IPS-15b (cell line): ENCODE measurements around the gene GALE.
"Not testable (repeated sequence)": the region's sequence is repeated elsewhere in the genome, so short reads cannot be mapped to it uniquely, and the experiment has no call there.

Experiments used
- H3K27me3 ChIP-seq: one replicate; pipeline ENCODE4 v1.6.1; 2013; ENCODE audit warnings: low read length; ENCODE audit not compliant: control insufficient read depth, insufficient read depth
- H3K36me3 ChIP-seq: one replicate; pipeline ENCODE4 v1.6.1; 2013; ENCODE audit warnings: low read length; ENCODE audit not compliant: control insufficient read depth, insufficient read depth
- H3K4me1 ChIP-seq: one replicate; pipeline ENCODE4 v1.6.1; 2013; ENCODE audit warnings: mild to moderate bottlenecking, low read length; ENCODE audit not compliant: control insufficient read depth, insufficient read depth
- H3K4me3 ChIP-seq: one replicate; pipeline ENCODE4 v1.5.1; 2013; ENCODE audit warnings: low read depth, low read length
- H3K9ac ChIP-seq: one replicate; pipeline ENCODE4 v1.6.1; 2013; ENCODE audit warnings: low read depth, mild to moderate bottlenecking, low read length
- H3K9me3 ChIP-seq: one replicate; pipeline ENCODE4 v1.6.1; 2013; ENCODE audit warnings: mild to moderate bottlenecking, low read length; ENCODE audit not compliant: control insufficient read depth, insufficient read depth

Gene GALE

DNA sequence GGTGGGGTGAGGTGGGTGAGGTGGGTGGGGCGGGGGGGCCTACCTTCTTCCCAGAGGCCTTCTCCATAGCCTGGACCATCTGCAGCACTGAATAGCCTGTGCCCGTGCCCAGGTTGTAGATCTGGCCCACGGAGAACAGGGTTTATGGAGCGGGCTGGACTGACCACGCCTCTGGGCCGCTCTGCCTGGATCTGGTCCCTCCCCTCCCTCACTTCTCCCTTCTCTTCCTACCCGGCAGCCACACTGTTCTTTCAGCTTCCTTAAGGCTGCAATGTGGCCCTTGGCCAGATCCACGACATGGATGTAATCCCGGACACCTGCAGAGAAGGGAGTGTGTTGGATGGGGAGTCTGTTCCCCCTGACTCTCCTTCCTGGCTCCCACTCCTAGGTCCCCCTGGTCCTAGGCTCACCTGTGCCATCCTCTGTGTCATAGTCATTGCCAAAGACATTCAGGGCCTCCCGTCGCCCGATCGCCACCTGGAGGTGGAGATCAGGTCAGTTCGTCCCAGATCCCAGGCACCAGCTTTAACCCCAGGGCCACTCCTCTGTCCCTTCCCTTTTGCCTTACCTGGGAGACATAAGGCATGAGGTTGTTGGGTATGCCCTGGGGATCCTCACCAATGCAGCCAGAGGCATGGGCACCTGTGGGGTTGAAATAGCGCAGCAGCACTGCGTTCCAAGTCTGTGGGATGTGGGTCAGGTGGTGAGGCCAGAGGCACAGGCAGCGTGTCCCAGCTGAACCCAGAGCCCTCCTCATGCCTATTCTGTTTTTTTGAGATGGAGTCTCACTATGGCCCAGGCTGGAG, 3.9 kb downstream of the GALE start:
- Histone ChIP-seq H3K9me3 (no peaks in the 10 kb centered on the region), H3K4me3 (no peak overlapping the region), H3K4me1 (peaks cover 5% of the 10 kb centered on the region), H3K27me3 (peaks cover 3% of the 10 kb centered on the region), H3K36me3 (peaks cover 42% of the 10 kb centered on the region), H3K9ac (no peak overlapping the region)

DNA sequence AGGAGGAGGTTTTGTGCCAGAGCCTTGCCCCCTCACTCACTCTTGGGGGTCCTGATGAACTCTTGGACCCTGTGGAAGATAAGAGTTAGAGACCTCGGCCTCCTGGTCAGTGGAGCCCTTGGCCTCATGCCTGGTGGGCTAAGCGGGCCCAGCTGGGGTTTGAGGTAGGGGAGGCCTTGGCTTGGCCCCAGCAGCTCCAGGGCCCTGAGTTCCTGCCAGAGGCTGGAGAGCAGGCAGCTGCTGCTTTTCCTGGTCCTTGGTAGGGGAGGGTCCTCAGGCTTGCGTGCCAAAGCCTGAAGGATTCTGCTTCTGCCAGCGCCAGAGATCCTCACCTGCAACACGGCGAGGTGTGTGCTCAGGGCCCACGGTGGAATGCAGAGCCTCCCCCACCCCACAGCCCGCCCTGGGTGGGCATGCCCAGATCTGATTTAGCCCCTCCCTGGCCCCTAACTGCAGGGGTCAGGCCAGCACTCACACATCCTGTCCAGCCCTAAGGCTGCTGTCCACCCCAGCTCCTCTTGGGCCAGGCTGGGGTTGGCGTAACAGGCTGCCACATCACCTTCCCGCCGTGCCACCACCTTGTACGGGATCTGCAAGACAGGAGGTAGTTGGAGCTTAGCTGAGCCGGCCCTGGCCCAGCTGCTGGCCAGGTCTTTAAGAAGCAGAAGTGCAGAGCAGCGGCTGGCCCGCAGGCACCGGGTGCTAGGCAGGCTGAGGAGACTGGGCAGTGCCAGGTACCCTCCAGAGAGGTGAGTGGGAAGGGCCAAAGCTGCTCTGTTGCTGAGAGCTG, 4.7 kb downstream of the GALE start:
- peaks cover 42% of the 10 kb centered on the region for H3K36me3 ChIP-seq
- H3K9me3 ChIP-seq: no peaks in the 10 kb centered on the region
- H3K9ac ChIP-seq: no peak overlapping the region
- no peak overlapping the region for H3K4me3 ChIP-seq
- peaks cover 5% of the 10 kb centered on the region for H3K4me1 ChIP-seq
- H3K27me3 ChIP-seq: no peaks in the 10 kb centered on the region

DNA sequence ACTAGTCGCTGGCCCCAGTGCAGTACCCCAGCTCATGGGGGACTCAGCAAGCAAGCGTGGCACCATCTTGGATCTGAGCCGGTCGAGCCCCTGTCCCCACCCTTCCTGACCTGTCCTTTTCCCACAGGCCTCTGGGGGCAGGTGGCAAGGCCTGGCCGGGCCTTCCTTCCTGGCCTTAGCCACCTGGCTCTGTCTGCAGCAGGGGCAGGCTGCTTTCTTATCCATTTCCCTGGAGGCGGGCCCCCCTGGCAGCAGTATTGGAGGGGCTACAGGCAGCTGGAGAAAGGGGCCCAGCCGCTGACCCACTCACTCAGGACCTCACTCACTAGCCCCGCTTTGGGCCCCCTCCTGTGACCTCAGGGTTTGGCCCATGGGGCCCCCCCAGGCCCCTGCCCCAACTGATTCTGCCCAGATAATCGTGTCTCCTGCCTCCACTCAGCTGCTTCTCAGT, 5.8 kb downstream of the GALE start:
- H3K36me3 ChIP-seq: peaks cover 42% of the 10 kb centered on the region
- not testable (repeated sequence) for H3K9ac ChIP-seq, H3K4me3 ChIP-seq, H3K27me3 ChIP-seq, H3K9me3 ChIP-seq
- H3K4me1 ChIP-seq: peaks cover 11% of the 10 kb centered on the region

DNA sequence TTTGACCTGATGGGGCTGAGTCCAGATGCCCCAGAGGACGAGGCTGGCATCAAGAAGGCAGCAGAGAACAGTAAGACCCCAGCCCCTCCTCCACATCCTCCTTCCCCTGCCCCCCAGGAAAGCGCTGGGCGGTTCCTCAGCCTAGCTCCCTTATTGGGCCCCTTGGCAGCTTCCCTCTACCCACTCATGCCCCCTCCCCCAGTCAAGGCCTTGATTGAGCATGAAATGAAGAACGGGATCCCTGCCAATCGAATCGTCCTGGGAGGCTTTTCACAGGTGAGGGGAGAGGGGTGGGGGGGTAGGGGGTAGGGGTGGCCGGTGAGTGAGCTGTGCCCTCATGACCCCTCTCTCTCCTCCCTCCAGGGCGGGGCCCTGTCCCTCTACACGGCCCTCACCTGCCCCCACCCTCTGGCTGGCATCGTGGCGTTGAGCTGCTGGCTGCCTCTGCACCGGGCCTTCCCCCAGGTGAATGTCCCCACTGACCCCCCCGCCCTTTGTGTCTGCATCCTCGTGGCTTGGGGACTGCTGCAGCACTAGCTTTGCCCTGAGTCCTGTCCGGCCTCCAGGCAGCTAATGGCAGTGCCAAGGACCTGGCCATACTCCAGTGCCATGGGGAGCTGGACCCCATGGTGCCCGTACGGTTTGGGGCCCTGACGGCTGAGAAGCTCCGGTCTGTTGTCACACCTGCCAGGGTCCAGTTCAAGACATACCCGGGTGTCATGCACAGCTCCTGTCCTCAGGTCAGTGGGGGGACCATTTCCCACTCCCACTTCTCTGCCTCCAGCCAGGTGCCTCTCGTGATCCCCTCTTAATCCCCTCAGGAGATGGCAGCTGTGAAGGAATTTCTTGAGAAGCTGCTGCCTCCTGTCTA, 6.5 kb downstream of the GALE start:
- Histone ChIP-seq H3K4me3 (no peak overlapping the region), H3K9me3 (no peaks in the 10 kb centered on the region), H3K36me3 (peaks cover 42% of the 10 kb centered on the region), H3K4me1 (peaks cover 9% of the 10 kb centered on the region), H3K27me3 (no peaks in the 10 kb centered on the region), H3K9ac (no peak overlapping the region)

DNA sequence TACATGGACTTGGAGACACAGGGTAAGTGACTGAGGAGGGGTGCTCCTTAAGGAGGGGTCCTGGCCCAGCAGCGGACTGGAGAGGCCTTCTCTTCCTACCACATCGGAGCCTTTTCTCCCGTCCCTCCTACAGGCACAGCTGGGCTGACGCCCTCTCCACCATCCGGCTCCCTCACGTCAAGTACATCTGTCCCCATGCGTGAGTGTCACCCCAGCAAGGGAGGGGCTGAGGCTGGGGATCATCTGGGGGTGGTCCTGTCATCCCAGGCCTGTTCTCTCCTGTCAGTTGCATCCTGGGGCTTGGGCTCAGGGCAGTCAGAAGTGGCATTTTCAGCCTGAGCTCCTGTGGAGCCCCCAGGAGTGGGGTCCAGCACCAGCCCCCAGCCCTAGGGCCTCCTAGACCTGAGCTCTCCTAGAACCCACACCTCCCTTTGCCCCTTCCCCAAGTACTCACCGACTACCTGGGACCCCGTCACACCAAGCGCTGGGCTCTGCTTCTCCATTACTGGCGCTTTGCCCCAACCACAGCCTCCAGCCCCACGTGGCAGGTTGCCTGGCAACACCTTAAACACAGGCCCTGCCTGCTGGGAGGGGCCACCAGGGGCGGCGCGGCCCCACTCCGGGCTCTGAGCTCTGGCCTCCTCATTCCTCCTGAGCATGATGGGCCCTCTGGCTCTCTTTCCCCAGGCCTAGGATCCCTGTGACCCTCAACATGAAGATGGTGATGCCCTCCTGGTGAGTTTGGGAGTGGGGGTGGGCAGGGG, 7.4 kb downstream of the GALE start:
- peaks cover 35% of the 10 kb centered on the region for H3K36me3 ChIP-seq
- H3K4me1 ChIP-seq: peaks cover 6% of the 10 kb centered on the region
- no peak overlapping the region for H3K9ac ChIP-seq
- H3K4me3 ChIP-seq: no peak overlapping the region
- H3K9me3 ChIP-seq: no peaks in the 10 kb centered on the region
- no peaks in the 10 kb centered on the region for H3K27me3 ChIP-seq

DNA sequence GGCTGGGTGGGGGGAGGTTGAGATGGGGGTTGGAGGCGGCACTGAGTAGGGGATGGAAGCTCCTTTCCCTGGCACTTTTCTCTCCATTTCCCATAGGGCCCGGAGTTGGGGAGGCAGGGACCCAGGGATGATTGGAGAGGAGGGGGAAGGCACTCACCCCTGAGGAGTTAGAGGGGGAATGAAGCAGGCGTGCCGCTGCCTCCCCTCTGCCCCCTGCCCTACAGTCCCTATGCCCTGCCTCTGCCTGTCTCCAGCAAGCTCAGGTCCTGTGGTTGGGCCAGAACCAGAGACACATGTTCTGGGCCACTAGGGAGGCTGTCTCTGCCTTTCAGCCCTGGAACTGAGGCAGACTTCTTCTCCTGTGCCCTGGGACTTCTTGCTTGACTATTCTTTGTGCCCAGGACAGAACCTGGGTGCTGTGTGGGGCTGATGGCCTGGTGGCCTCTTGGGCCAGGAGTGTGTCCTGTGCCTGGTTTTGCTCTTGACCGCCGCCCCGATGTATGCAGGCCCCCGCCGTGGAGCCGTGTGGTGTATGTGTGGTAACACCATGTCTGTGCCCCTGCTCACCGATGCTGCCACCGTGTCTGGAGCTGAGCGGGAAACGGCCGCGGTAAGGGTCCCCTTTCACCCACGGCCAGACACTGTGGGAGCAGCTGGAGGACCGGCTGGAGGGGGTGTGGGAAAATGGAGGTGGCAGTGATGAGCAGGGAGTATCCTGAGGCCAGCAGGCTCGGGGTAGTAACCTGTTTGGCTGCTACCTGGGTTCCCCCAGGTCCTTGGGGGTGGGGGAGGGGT, 8.2 kb downstream of the GALE start:
- H3K27me3 ChIP-seq: no peaks in the 10 kb centered on the region
- H3K9ac ChIP-seq: peak overlapping the region; percentile 66
- peaks cover 6% of the 10 kb centered on the region for H3K4me1 ChIP-seq
- peak overlapping the region; percentile 99 for H3K4me3 ChIP-seq
- no peaks in the 10 kb centered on the region for H3K9me3 ChIP-seq
- H3K36me3 ChIP-seq: peaks cover 29% of the 10 kb centered on the region

DNA sequence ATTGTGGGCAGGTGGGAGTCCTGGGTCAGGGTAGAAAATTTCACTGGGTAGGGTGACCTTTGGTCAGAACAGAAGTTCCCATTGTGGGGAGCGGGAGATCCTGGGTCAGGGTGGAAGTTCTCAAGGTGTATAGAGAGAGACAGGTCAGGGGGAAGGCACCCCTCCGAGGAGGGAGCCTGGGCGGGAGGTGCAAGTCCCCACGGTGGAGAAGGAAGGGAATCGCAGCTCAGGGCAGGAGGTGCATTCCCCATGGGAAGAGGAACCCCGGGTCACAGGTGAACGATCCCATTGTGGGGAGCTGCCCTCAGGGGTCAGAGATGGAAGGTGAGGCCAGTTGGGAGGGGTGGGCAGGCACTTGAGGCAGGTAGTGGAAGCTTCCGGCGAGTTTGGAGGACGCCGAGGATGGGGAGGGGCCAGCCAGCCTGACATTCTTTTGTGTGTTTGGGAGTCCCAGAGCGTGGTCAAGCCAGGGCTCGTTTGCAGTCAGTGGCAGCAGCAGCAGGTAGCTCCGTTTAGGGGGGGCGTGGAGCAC, 9.0 kb downstream of the GALE start:
- Histone ChIP-seq H3K9ac (peak overlapping the region; percentile 76), H3K27me3 (no peaks in the 10 kb centered on the region)

DNA sequence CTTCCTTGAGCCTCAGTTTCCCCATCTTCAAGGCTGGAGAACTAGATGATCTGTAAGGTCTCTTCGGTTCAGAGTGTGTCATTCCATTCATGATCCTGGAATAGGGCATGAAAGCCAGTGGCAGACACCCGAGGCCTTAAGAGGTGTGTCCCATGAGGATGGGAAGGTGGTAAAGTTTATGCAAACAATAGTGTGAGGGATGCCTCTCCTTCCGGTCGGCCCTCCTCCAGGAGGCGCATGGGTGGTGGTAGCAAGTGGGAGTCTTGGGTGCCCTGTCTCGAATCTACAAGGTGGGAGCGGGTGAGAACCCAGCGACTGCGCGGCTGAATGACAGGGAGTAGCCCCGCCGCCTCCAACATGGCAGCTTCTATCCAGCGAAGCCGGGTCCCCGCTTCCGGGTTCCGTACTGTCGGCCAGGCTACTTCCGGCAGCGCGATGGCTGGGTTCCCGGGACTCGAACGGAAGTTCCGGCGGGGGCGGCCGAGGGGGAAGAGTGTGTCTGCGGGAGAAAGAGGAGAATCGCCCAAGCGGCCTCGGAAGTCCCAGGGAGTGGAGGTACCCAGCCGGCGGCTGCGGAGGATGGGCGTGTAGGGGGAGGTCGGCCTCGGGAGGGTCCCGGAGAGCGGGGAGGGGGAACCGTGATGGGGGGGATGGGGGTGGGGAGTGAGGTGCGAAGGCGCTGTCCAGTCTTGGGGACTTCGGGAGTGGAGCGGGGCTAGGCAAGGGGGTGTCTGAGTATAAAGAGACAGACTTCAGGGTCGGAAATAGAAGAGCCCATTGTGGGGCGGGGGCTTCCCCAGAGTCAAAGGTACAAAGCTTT, 9.6 kb downstream of the GALE start, which contains the start of gene LYPLA2:
Gene LYPLA2, plus strand, starts transcription at position 450 of the 820 bp plus-strand sequence. CDS start 1,538 bp downstream, outside the sequence.
- Histone ChIP-seq H3K27me3 (no peaks in the 10 kb centered on the region), H3K36me3 (peaks cover 24% of the 10 kb centered on the region), H3K4me1 (peaks cover 6% of the 10 kb centered on the region), H3K9ac (peak within 1 kb of the TSS; percentile 76), H3K9me3 (no peaks in the 10 kb centered on the region), H3K4me3 (peak within 1 kb of the TSS; percentile 99)

More for the DNA sequence above, 9.0 kb downstream of the GALE start:
- H3K4me1 ChIP-seq: peaks cover 6% of the 10 kb centered on the region
- H3K36me3 ChIP-seq: peaks cover 27% of the 10 kb centered on the region
- no peaks in the 10 kb centered on the region for H3K9me3 ChIP-seq
- H3K4me3 ChIP-seq: peak overlapping the region; percentile 99

DNA sequence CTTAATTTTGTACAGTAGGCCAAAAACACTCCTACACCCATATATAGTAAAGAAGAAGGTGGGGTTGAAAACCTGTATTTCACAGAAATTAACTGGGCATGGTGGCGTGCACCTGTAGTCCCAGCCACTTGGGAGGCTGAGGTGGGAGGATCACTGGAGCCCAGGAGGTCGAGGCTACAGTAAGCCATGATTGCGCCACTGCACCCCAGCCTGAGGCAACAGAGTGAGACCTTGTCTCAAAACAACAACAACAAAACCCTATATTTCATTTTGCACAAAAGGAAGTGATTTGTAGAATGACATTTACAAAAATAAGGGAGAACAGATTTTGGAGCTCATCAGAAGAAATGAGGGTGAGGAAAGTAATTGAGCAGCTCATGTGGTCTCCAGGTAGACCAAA, 11.9 kb downstream of the GALE start:
- Histone ChIP-seq H3K36me3 (peaks cover 17% of the 10 kb centered on the region), H3K27me3 (no peaks in the 10 kb centered on the region), H3K9ac (no peak overlapping the region), H3K4me3 (no peak overlapping the region), H3K4me1 (peaks cover 6% of the 10 kb centered on the region), H3K9me3 (no peaks in the 10 kb centered on the region)
